Measurements from ENCODE around the gene FAM234A.

DNA sequence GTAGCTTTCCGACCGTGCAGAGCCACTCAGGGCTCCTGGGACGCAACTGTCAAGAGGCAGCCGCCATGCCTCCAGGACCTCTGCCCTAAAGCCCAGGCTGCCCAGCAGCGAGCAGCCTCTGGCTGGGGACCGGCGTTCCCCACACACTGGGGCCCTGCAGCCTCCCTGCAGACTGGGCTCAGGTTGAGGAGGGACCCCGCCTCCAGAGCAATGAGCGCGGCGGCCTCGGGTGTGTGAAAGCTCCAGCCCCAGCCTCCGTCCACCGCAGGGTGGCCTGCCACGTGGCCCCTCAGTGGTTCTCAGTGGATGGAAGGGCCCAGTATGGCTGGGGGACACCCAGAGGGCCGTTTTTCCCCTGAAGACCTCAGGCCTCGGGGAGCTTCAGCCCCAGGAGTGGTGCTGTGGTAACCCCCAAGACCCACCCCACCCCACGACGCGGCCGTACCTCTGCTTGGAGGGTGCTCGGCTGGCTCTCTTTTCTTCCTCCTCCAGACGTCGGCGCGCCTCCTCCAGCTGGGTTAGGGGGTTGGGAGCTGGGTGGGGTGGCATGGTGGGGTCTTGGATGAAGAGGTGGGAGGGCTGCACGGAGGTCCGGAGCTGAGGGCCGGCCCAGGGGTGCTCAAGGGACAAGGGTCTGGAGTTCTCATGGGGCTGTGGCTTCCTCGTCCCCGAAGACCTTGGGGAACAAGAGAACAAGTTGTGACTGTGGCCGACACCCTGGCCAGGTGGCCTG, 58.6 kb downstream of the FAM234A start:
- no peak for TF ChIP-seq POLR2A (IDR thresholded peaks at IDR 0.05; ENCODE audit: low read depth, low read length)
- TF ChIP-seq TAF1 (IDR thresholded peaks at IDR 0.05; ENCODE audit: borderline replicate concordance, low read depth, low read length): no peak
- no peak for TF ChIP-seq POLR2AphosphoS5 (IDR thresholded peaks at IDR 0.05; ENCODE audit: low read depth, low read length)
